ENCODE results near the gene CDYL2. TPM values are rescaled to one million over a fixed set of nuclear protein-coding genes. Genes with fewer than 3 reads are reported as not detected.

Gene CDYL2
- total and polyA plus RNA-seq, 4 donors = 1.3 to 12.6 (median 3.7) TPM

- no peaks in the 10 kb centered on the region for H3K27me3 ChIP-seq (ENCODE audit: control insufficient read depth in 3 of 3, insufficient read depth in 3 of 3, low read length in 2 of 3)
- no peak overlapping the region for H3K27ac ChIP-seq (ENCODE audit: low read depth in 1 of 2, low read length in 1 of 2)
- H3K9ac ChIP-seq (ENCODE audit: insufficient read depth in 1 of 2, low read length in 2 of 2) = no peak overlapping the region
- H3K9me3 ChIP-seq (ENCODE audit: control insufficient read depth in 4 of 4, insufficient read depth in 3 of 4, low read length in 3 of 4) = peaks cover 0 to 12% (median 0%) of the 10 kb centered on the region in 4 donors
- no peak for TF ChIP-seq CTCF (IDR thresholded peaks at IDR 0.05; ENCODE audit: control extremely low read depth, extremely low read depth)
- no peak for ATAC-seq (ENCODE audit: insufficient read depth, low FRiP score)
- H3K36me3 ChIP-seq (ENCODE audit: control insufficient read depth in 4 of 4, insufficient read depth in 4 of 4, low read length in 4 of 4) = no peaks in the 10 kb centered on the region
- 83 to 84% methylated on average over 3 of the region's 3 CpGs for WGBS, 2 donors
- no peak for DNase-seq
- peaks cover 0 to 4% (median 0%) of the 10 kb centered on the region in 5 donors for H3K4me1 ChIP-seq (ENCODE audit: control insufficient read depth in 5 of 5, insufficient read depth in 5 of 5, low read length in 5 of 5)
- no peak overlapping the region for H3K4me3 ChIP-seq
Observed at GRCh38 chr16:80717611-80718010, 86.8 kb downstream of the CDYL2 start.

GRCh38 chr16:80716564-80717139 is 87.7 kb downstream of the CDYL2 start:
- Histone ChIP-seq H3K9ac (ENCODE audit: insufficient read depth in 1 of 2, low read length in 2 of 2) (no peak overlapping the region), H3K36me3 (ENCODE audit: control insufficient read depth in 4 of 4, insufficient read depth in 4 of 4, low read length in 4 of 4) (no peaks in the 10 kb centered on the region), H3K27me3 (ENCODE audit: control insufficient read depth in 3 of 3, insufficient read depth in 3 of 3, low read length in 2 of 3) (no peaks in the 10 kb centered on the region), H3K4me1 (ENCODE audit: control insufficient read depth in 5 of 5, insufficient read depth in 5 of 5, low read length in 5 of 5) (peaks cover 0 to 4% (median 0%) of the 10 kb centered on the region in 5 donors), H3K4me3 (no peak overlapping the region), H3K27ac (ENCODE audit: low read depth in 1 of 2, low read length in 1 of 2) (no peak overlapping the region), H3K9me3 (ENCODE audit: control insufficient read depth in 4 of 4, insufficient read depth in 3 of 4, low read length in 3 of 4) (peaks cover 0 to 12% (median 0%) of the 10 kb centered on the region in 4 donors)
- DNase-seq (no peak), ATAC-seq (ENCODE audit: insufficient read depth, low FRiP score) (no peak)
- no peak for TF ChIP-seq CTCF (IDR thresholded peaks at IDR 0.05; ENCODE audit: control extremely low read depth, extremely low read depth)
- 89 to 96% methylated on average over 2 of the region's 2 CpGs for WGBS, 2 donors

- Histone ChIP-seq H3K36me3 (ENCODE audit: control insufficient read depth in 4 of 4, insufficient read depth in 4 of 4, low read length in 4 of 4) (no peaks in the 10 kb centered on the region), H3K27ac (ENCODE audit: low read depth in 1 of 2, low read length in 1 of 2) (no peak overlapping the region), H3K9me3 (ENCODE audit: control insufficient read depth in 4 of 4, insufficient read depth in 3 of 4, low read length in 3 of 4) (peaks cover 0 to 12% (median 0%) of the 10 kb centered on the region in 4 donors), H3K9ac (ENCODE audit: insufficient read depth in 1 of 2, low read length in 2 of 2) (no peak overlapping the region), H3K27me3 (ENCODE audit: control insufficient read depth in 3 of 3, insufficient read depth in 3 of 3, low read length in 2 of 3) (no peaks in the 10 kb centered on the region), H3K4me1 (ENCODE audit: control insufficient read depth in 5 of 5, insufficient read depth in 5 of 5, low read length in 5 of 5) (no peaks in the 10 kb centered on the region), H3K4me3 (no peak overlapping the region)
- DNase-seq = no peak
- TF ChIP-seq CTCF (IDR thresholded peaks at IDR 0.05; ENCODE audit: control extremely low read depth, extremely low read depth) = no peak
- WGBS, 2 donors = 73 to 94% methylated on average over 4 of the region's 4 CpGs
- no peak for ATAC-seq (ENCODE audit: insufficient read depth, low FRiP score)
Observed at GRCh38 chr16:80711406-80711805, 93.0 kb downstream of the CDYL2 start.

GRCh38 chr16:80710918-80711317 is 93.5 kb downstream of the CDYL2 start:
- H3K27me3 ChIP-seq (ENCODE audit: control insufficient read depth in 3 of 3, insufficient read depth in 3 of 3, low read length in 2 of 3) = no peaks in the 10 kb centered on the region
- no peaks in the 10 kb centered on the region for H3K36me3 ChIP-seq (ENCODE audit: control insufficient read depth in 4 of 4, insufficient read depth in 4 of 4, low read length in 4 of 4)
- DNase-seq (peak in 1 of 3 donors; percentile 14), ATAC-seq (ENCODE audit: insufficient read depth, low FRiP score) (no peak)
- no peak overlapping the region for H3K27ac ChIP-seq (ENCODE audit: low read depth in 1 of 2, low read length in 1 of 2)
- no peak overlapping the region for H3K9ac ChIP-seq (ENCODE audit: insufficient read depth in 1 of 2, low read length in 2 of 2)
- H3K9me3 ChIP-seq (ENCODE audit: control insufficient read depth in 4 of 4, insufficient read depth in 3 of 4, low read length in 3 of 4) = peaks cover 0 to 12% (median 0%) of the 10 kb centered on the region in 4 donors
- H3K4me3 ChIP-seq = no peak overlapping the region
- H3K4me1 ChIP-seq (ENCODE audit: control insufficient read depth in 5 of 5, insufficient read depth in 5 of 5, low read length in 5 of 5) = no peaks in the 10 kb centered on the region
- TF ChIP-seq CTCF (IDR thresholded peaks at IDR 0.05; ENCODE audit: control extremely low read depth, extremely low read depth) = no peak
- 88 to 97% methylated on average over 8 of the region's 8 CpGs for WGBS, 2 donors

All from lung (tissue), 12 donors.